Measurements from ENCODE around the gene CLIC1. TPM values are rescaled to one million over a fixed set of nuclear protein-coding genes. Genes with fewer than 3 reads are reported as not detected.

CLIC1 gene
- total RNA-seq, 1 experiment from 2014 or later, result 432 TPM

DNA sequence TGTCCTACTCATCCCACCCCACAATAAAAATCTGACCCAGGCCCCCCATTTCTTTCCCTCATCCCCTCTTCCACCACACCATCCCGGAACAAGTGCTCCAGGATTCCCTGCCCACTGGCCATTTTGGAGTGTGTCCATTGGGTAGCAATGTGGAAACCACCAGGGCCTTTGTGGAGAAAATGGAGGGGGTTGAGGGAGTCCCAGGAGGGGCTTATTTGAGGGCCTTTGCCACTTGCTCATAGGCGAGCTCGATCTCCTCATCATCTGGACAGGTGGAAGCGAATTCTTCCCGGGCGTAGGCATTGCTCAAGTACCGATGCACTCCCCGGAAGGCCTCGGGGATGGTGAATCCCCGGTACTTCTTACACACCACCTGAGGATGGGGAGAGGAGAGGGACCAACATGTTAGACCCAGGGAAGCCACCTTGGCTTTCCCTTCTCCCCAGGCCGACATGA lies 5.7 kb downstream of the CLIC1 start:
- Histone ChIP-seq H3K9ac (ENCODE audit: low read length) (peak overlapping the region; percentile 72; the same call in 1 of the 2 replicates), H3K9me2 (ENCODE audit: insufficient read depth) (no peaks in the 10 kb centered on the region), H3K4me3 (replicated peaks in 1 of 2; ENCODE audit: low read depth in 1 of 2, low read length in 2 of 2) (peak overlapping the region in 1 of 2 experiments; percentile 70; a peak in 2 of 4 replicates), H3K4me2 (ENCODE audit: low read length) (peak overlapping the region; percentile 98), H3K4me1 (ENCODE audit: control insufficient read depth in 1 of 2, insufficient read depth in 2 of 2, low read length in 2 of 2) (peaks cover 12 to 39% of the 10 kb centered on the region in 2 experiments), H3K27me3 (ENCODE audit: insufficient read depth, low read length) (no peaks in the 10 kb centered on the region), H3K9me3 (ENCODE audit: control insufficient read depth in 1 of 2, insufficient read depth in 1 of 2, low read depth in 1 of 2, low read length in 2 of 2) (no peaks in the 10 kb centered on the region), H3K79me2 (ENCODE audit: insufficient read depth, low read length) (peaks cover 35% of the 10 kb centered on the region), H3K36me3 (ENCODE audit: control insufficient read depth in 1 of 2, insufficient read depth in 2 of 2, low read length in 2 of 2) (peaks cover 28 to 31% of the 10 kb centered on the region in 2 experiments), H2AFZ (ENCODE audit: low read depth, low read length, poor library complexity, severe bottlenecking) (no peak overlapping the region), H4K20me1 (ENCODE audit: insufficient read depth) (no peaks in the 10 kb centered on the region; the same call in 1 of the 2 replicates), H3K27ac (ENCODE audit: low read depth, low read length) (peak overlapping the region; percentile 90)
- DNase-seq (ENCODE audit: low read depth, low spot score), result no peak
- intact Hi-C loops (cut with micrococcal nuclease), result loop anchor here (2.0 kb wide), 1 partner anchor 50 kb away; the partner anchor contains the start of gene LY6G5C
- no peak for ATAC-seq
- no TSS peak for BruUV-seq (replicated peaks)
- RAD21 ChIA-PET (ENCODE audit: low non-redundant PET in 1 of 2, low total read pairs in 2 of 2, uncharacterized antibody in 2 of 2, unreplicated experiment in 2 of 2), result no interaction called here
- POLR2A ChIA-PET, result interaction anchor here (1.4 to 2.2 kb wide), 4 partner anchors 8 to 97 kb away, joined by 5 to 12 read pairs (median 9); partner anchors contain the start of genes ABHD16A, HSPA1B and MSH5
- CTCF ChIA-PET, result interaction anchor here (0.6 to 2.3 kb wide), 4 partner anchors 8 to 41 kb away, joined by 3 to 13 read pairs (median 8); no protein-coding TSS in a partner anchor
- TF ChIP-seq EZH2phosphoT487 (IDR thresholded peaks at IDR 0.05; ENCODE audit: borderline replicate concordance) (no peak), SP1 (IDR thresholded peaks at IDR 0.05; ENCODE audit: low read depth) (no peak), CBX3 (IDR thresholded peaks at IDR 0.05; ENCODE audit: low read depth) (no peak), POLR2AphosphoS5 (IDR thresholded peaks at IDR 0.05; ENCODE audit: low read depth, low read length) (no peak), CEBPB (IDR thresholded peaks at IDR 0.05; ENCODE audit: low read depth) (no peak), EZH2 (IDR thresholded peaks at IDR 0.05) (no peak), JUND (IDR thresholded peaks at IDR 0.05) (no peak), ZNF274 (IDR thresholded peaks at IDR 0.05; ENCODE audit: low read depth, low read length) (no peak), EGR1 (IDR thresholded peaks at IDR 0.05; ENCODE audit: low read depth) (no peak), ZFX (IDR thresholded peaks at IDR 0.05) (no peak), ELF1 (IDR thresholded peaks at IDR 0.05; ENCODE audit: borderline replicate concordance, low read depth) (no peak), YY1 (IDR thresholded peaks at IDR 0.05; ENCODE audit: extremely low read depth, insufficient replicate concordance, low read depth, low read length) (no peak), POLR2A (IDR thresholded peaks at IDR 0.05; ENCODE audit: borderline replicate concordance, extremely low read depth, insufficient read depth, insufficient read length) (no peak), TCF7L2 (IDR thresholded peaks at IDR 0.05; ENCODE audit: borderline replicate concordance, extremely low read depth, insufficient read depth, insufficient read length) (no peak), SIN3A (IDR thresholded peaks at IDR 0.05; ENCODE audit: low read depth) (no peak)
- TF ChIP-seq, protein P1, sequence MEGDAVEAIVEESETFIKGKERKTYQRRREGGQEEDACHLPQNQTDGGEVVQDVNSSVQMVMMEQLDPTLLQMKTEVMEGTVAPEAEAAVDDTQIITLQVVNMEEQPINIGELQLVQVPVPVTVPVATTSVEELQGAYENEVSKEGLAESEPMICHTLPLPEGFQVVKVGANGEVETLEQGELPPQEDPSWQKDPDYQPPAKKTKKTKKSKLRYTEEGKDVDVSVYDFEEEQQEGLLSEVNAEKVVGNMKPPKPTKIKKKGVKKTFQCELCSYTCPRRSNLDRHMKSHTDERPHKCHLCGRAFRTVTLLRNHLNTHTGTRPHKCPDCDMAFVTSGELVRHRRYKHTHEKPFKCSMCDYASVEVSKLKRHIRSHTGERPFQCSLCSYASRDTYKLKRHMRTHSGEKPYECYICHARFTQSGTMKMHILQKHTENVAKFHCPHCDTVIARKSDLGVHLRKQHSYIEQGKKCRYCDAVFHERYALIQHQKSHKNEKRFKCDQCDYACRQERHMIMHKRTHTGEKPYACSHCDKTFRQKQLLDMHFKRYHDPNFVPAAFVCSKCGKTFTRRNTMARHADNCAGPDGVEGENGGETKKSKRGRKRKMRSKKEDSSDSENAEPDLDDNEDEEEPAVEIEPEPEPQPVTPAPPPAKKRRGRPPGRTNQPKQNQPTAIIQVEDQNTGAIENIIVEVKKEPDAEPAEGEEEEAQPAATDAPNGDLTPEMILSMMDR (IDR thresholded peaks at IDR 0.05 in 2 of 3, conservative IDR thresholded peaks at IDR 0.05 in 1 of 3; ENCODE audit: borderline replicate concordance in 1 of 3, insufficient read depth in 1 of 3, low read depth in 2 of 3, low read length in 2 of 3), result no peak
- TF ChIP-seq, protein P2, sequence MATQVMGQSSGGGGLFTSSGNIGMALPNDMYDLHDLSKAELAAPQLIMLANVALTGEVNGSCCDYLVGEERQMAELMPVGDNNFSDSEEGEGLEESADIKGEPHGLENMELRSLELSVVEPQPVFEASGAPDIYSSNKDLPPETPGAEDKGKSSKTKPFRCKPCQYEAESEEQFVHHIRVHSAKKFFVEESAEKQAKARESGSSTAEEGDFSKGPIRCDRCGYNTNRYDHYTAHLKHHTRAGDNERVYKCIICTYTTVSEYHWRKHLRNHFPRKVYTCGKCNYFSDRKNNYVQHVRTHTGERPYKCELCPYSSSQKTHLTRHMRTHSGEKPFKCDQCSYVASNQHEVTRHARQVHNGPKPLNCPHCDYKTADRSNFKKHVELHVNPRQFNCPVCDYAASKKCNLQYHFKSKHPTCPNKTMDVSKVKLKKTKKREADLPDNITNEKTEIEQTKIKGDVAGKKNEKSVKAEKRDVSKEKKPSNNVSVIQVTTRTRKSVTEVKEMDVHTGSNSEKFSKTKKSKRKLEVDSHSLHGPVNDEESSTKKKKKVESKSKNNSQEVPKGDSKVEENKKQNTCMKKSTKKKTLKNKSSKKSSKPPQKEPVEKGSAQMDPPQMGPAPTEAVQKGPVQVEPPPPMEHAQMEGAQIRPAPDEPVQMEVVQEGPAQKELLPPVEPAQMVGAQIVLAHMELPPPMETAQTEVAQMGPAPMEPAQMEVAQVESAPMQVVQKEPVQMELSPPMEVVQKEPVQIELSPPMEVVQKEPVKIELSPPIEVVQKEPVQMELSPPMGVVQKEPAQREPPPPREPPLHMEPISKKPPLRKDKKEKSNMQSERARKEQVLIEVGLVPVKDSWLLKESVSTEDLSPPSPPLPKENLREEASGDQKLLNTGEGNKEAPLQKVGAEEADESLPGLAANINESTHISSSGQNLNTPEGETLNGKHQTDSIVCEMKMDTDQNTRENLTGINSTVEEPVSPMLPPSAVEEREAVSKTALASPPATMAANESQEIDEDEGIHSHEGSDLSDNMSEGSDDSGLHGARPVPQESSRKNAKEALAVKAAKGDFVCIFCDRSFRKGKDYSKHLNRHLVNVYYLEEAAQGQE (IDR thresholded peaks at IDR 0.05; ENCODE audit: low read depth), result no peak
- TF ChIP-seq, protein P3, sequence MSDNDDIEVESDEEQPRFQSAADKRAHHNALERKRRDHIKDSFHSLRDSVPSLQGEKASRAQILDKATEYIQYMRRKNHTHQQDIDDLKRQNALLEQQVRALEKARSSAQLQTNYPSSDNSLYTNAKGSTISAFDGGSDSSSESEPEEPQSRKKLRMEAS (IDR thresholded peaks at IDR 0.05), result no peak
- TF ChIP-seq, protein P4, sequence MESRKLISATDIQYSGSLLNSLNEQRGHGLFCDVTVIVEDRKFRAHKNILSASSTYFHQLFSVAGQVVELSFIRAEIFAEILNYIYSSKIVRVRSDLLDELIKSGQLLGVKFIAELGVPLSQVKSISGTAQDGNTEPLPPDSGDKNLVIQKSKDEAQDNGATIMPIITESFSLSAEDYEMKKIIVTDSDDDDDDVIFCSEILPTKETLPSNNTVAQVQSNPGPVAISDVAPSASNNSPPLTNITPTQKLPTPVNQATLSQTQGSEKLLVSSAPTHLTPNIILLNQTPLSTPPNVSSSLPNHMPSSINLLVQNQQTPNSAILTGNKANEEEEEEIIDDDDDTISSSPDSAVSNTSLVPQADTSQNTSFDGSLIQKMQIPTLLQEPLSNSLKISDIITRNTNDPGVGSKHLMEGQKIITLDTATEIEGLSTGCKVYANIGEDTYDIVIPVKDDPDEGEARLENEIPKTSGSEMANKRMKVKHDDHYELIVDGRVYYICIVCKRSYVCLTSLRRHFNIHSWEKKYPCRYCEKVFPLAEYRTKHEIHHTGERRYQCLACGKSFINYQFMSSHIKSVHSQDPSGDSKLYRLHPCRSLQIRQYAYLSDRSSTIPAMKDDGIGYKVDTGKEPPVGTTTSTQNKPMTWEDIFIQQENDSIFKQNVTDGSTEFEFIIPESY (IDR thresholded peaks at IDR 0.05; ENCODE audit: extremely low read depth, insufficient replicate concordance, low read length), result no peak

Measured in HCT116 (cell line).